Activated CD4-positive, alpha-beta memory T cell treated with anti-CD3 and anti-CD28 coated beads for 36 hours (primary cell): ENCODE results near the gene TTF2. TPM values are rescaled to one million over a fixed set of nuclear protein-coding genes. Genes with fewer than 3 reads are reported as not detected.

Experiments used
- CTCF ChIA-PET: fragments of 350-600 bp; sonication (Branson Sonifier 250); formaldehyde crosslinking; loops from one replicate; lab custom pipeline; 2021; ENCODE audit warnings: antibody characterized with exemption, inconsistent platforms; lab: Charles Lee
- POLR2A ChIA-PET: fragments of 350-600 bp; sonication (Branson Sonifier 250); formaldehyde crosslinking; loops from one replicate; lab custom pipeline; 2021; ENCODE audit warnings: antibody characterized with exemption; lab: Charles Lee
- DNase-seq: peaks from one replicate; pipeline ENCODE4 v3.0.0-alpha.2; 2020
- H3K27ac Mint-ChIP-seq: one replicate; pipeline ENCODE4 v1.8.0; 2021; ENCODE audit warnings: mixed read lengths
- H3K27me3 Mint-ChIP-seq: one replicate; pipeline ENCODE4 v1.8.0; 2021; ENCODE audit warnings: mixed read lengths
- H3K36me3 Mint-ChIP-seq: one replicate; pipeline ENCODE4 v1.8.0; 2021; ENCODE audit warnings: mixed read lengths
- H3K4me1 Mint-ChIP-seq: one replicate; pipeline ENCODE4 v1.8.0; 2021; ENCODE audit warnings: low read depth, mixed read lengths
- H3K4me3 Mint-ChIP-seq: one replicate; pipeline ENCODE4 v1.8.0; 2021; ENCODE audit warnings: mild to moderate bottlenecking, mixed read lengths
- H3K9me3 Mint-ChIP-seq: one replicate; pipeline ENCODE4 v1.8.0; 2021; ENCODE audit warnings: mixed read lengths
- intact Hi-C: fragments of 100-400 bp; cut with micrococcal nuclease; formaldehyde crosslinking; loops from one replicate; pipeline ENCODE4 v1.15.1; 2023
- total RNA-seq, 2 experiments: library from RNA; stranded (reverse); gene quantifications; one replicate each; pipeline ENCODE4 v1.2.3, GENCODE V29; 2021

Gene TTF2
- total RNA-seq: 100 to 1,000 TPM; 102 to 104 TPM

- Mint-ChIP-seq H3K4me1 (peaks cover 40% of the 10 kb centered on the region), H3K4me3 (no peak within 1 kb of the TSS), H3K9me3 (no peaks in the 10 kb centered on the region), H3K27me3 (no peaks in the 10 kb centered on the region), H3K27ac (no peak within 1 kb of the TSS), H3K36me3 (peaks cover 31% of the 10 kb centered on the region)
- CTCF ChIA-PET: interaction anchor here (0.6 to 3.5 kb wide), 21 partner anchors 8 to 921 kb away, joined by 3 to 20 read pairs (median 4); partner anchors contain the start of gene CD2
- intact Hi-C loops: loop anchor here (1.0 to 5.0 kb wide), 15 partner anchors 17 to 683 kb away; partner anchors contain the start of genes CD101, CD58 and MAN1A2
- POLR2A ChIA-PET: interaction anchor here (0.7 to 5.4 kb wide), 35 partner anchors 10 to 596 kb away, joined by 3 to 94 read pairs (median 6); partner anchors contain the start of genes CD2 and IGSF3
- DNase-seq: peak; percentile 98
These were observed at the start of gene TTF2 for GRCh38 chr1:117059678-117060440. Gene TTF2 (plus strand): TSS chr1:117060326. CDS start chr1:117060347, 21 bp downstream.

GRCh38 chr1:117011334-117011733, 48.8 kb upstream of the TTF2 start:
- no peak overlapping the region for H3K27ac Mint-ChIP-seq
- H3K36me3 Mint-ChIP-seq: no peaks in the 10 kb centered on the region
- H3K4me3 Mint-ChIP-seq: no peak overlapping the region
- H3K9me3 Mint-ChIP-seq: no peaks in the 10 kb centered on the region
- no peak for DNase-seq
- peaks cover 15% of the 10 kb centered on the region for H3K4me1 Mint-ChIP-seq
- no peaks in the 10 kb centered on the region for H3K27me3 Mint-ChIP-seq
- POLR2A ChIA-PET: no interaction called here
- CTCF ChIA-PET: no interaction called here
- intact Hi-C loops: no loop called here

GRCh38 chr1:117013309-117013858, 46.7 kb upstream of the TTF2 start:
- CTCF ChIA-PET: no interaction called here
- POLR2A ChIA-PET: no interaction called here

GRCh38 chr1:117014209-117014608, 45.9 kb upstream of the TTF2 start:
- DNase-seq: no peak
- Mint-ChIP-seq H3K9me3 (no peaks in the 10 kb centered on the region), H3K4me3 (no peak overlapping the region), H3K36me3 (no peaks in the 10 kb centered on the region), H3K27me3 (no peaks in the 10 kb centered on the region), H3K4me1 (peaks cover 8% of the 10 kb centered on the region), H3K27ac (no peak overlapping the region)
- CTCF ChIA-PET: no interaction called here
- intact Hi-C loops: no loop called here
- POLR2A ChIA-PET: no interaction called here

More at GRCh38 chr1:117013309-117013858, 46.7 kb upstream of the TTF2 start:
- H3K27ac Mint-ChIP-seq: no peak overlapping the region
- H3K4me3 Mint-ChIP-seq: no peak overlapping the region
- no peak for DNase-seq
- no peaks in the 10 kb centered on the region for H3K27me3 Mint-ChIP-seq
- no peaks in the 10 kb centered on the region for H3K36me3 Mint-ChIP-seq
- peaks cover 15% of the 10 kb centered on the region for H3K4me1 Mint-ChIP-seq
- intact Hi-C loops: no loop called here
- no peaks in the 10 kb centered on the region for H3K9me3 Mint-ChIP-seq

- Mint-ChIP-seq H3K27ac (no peak overlapping the region), H3K36me3 (no peaks in the 10 kb centered on the region), H3K27me3 (no peaks in the 10 kb centered on the region), H3K9me3 (no peaks in the 10 kb centered on the region), H3K4me1 (peaks cover 4% of the 10 kb centered on the region), H3K4me3 (no peak overlapping the region)
- no peak for DNase-seq
- CTCF ChIA-PET: no interaction called here
- intact Hi-C loops: no loop called here
- POLR2A ChIA-PET: no interaction called here
These were observed 44.4 kb upstream of the TTF2 start for GRCh38 chr1:117015724-117016123.

GRCh38 chr1:117017062-117017461, 43.1 kb upstream of the TTF2 start:
- no peaks in the 10 kb centered on the region for H3K9me3 Mint-ChIP-seq
- intact Hi-C loops: no loop called here
- H3K4me3 Mint-ChIP-seq: no peak overlapping the region
- peaks cover 4% of the 10 kb centered on the region for H3K4me1 Mint-ChIP-seq
- H3K27ac Mint-ChIP-seq: no peak overlapping the region
- no peak for DNase-seq
- ChIA-PET CTCF (no interaction called here), POLR2A (no interaction called here)
- H3K36me3 Mint-ChIP-seq: no peaks in the 10 kb centered on the region
- no peaks in the 10 kb centered on the region for H3K27me3 Mint-ChIP-seq

- Mint-ChIP-seq H3K4me1 (peaks cover 4% of the 10 kb centered on the region), H3K27me3 (no peaks in the 10 kb centered on the region), H3K27ac (no peak overlapping the region), H3K36me3 (no peaks in the 10 kb centered on the region), H3K4me3 (no peak overlapping the region), H3K9me3 (no peaks in the 10 kb centered on the region)
- CTCF ChIA-PET: no interaction called here
- DNase-seq: no peak
- POLR2A ChIA-PET: no interaction called here
- intact Hi-C loops: no loop called here
These were observed 42.5 kb upstream of the TTF2 start for GRCh38 chr1:117017648-117018047.

- ChIA-PET CTCF (no interaction called here), POLR2A (interaction anchor here (0.5 kb wide), 1 partner anchor 343 kb away, joined by 4 read pairs; no protein-coding TSS in a partner anchor)
- no peaks in the 10 kb centered on the region for H3K36me3 Mint-ChIP-seq
- no peaks in the 10 kb centered on the region for H3K27me3 Mint-ChIP-seq
- intact Hi-C loops: no loop called here
- no peaks in the 10 kb centered on the region for H3K9me3 Mint-ChIP-seq
- H3K27ac Mint-ChIP-seq: no peak overlapping the region
- H3K4me1 Mint-ChIP-seq: no peaks in the 10 kb centered on the region
- DNase-seq: no peak
- H3K4me3 Mint-ChIP-seq: no peak overlapping the region
These were observed 39.5 kb upstream of the TTF2 start for GRCh38 chr1:117020526-117021156.

GRCh38 chr1:117022114-117022513, 38.0 kb upstream of the TTF2 start:
- H3K4me3 Mint-ChIP-seq: no peak overlapping the region
- POLR2A ChIA-PET: no interaction called here
- no peaks in the 10 kb centered on the region for H3K9me3 Mint-ChIP-seq
- no peaks in the 10 kb centered on the region for H3K36me3 Mint-ChIP-seq
- no peaks in the 10 kb centered on the region for H3K27me3 Mint-ChIP-seq
- H3K4me1 Mint-ChIP-seq: no peaks in the 10 kb centered on the region
- no peak overlapping the region for H3K27ac Mint-ChIP-seq
- CTCF ChIA-PET: no interaction called here
- intact Hi-C loops: no loop called here
- no peak for DNase-seq

GRCh38 chr1:117025568-117025967, 34.6 kb upstream of the TTF2 start:
- intact Hi-C loops: no loop called here
- ChIA-PET POLR2A (no interaction called here), CTCF (no interaction called here)

GRCh38 chr1:117026361-117026760, 33.8 kb upstream of the TTF2 start:
- Mint-ChIP-seq H3K9me3 (no peaks in the 10 kb centered on the region), H3K4me1 (no peaks in the 10 kb centered on the region), H3K27me3 (no peaks in the 10 kb centered on the region), H3K4me3 (no peak overlapping the region), H3K27ac (no peak overlapping the region), H3K36me3 (no peaks in the 10 kb centered on the region)
- no peak for DNase-seq
- ChIA-PET CTCF (no interaction called here), POLR2A (no interaction called here)
- intact Hi-C loops: no loop called here

More at GRCh38 chr1:117025568-117025967, 34.6 kb upstream of the TTF2 start:
- Mint-ChIP-seq H3K36me3 (no peaks in the 10 kb centered on the region), H3K27ac (no peak overlapping the region), H3K4me3 (no peak overlapping the region), H3K27me3 (no peaks in the 10 kb centered on the region), H3K9me3 (no peaks in the 10 kb centered on the region), H3K4me1 (no peaks in the 10 kb centered on the region)
- DNase-seq: no peak

- no peak overlapping the region for H3K27ac Mint-ChIP-seq
These were observed 30.4 kb upstream of the TTF2 start for GRCh38 chr1:117029685-117030084.

More at GRCh38 chr1:117029685-117030084, 30.4 kb upstream of the TTF2 start:
- ChIA-PET CTCF (no interaction called here), POLR2A (no interaction called here)
- intact Hi-C loops: no loop called here
- H3K27me3 Mint-ChIP-seq: no peaks in the 10 kb centered on the region
- no peaks in the 10 kb centered on the region for H3K36me3 Mint-ChIP-seq
- no peaks in the 10 kb centered on the region for H3K9me3 Mint-ChIP-seq
- no peak for DNase-seq
- no peak overlapping the region for H3K4me3 Mint-ChIP-seq
- no peaks in the 10 kb centered on the region for H3K4me1 Mint-ChIP-seq
